ENCODE data around the gene PTPN14. TPM values are rescaled to one million over a fixed set of nuclear protein-coding genes. Genes with fewer than 3 reads are reported as not detected.

Gene PTPN14
- total RNA-seq, 1 experiment from 2014 or later, result 76.4 TPM

DNA sequence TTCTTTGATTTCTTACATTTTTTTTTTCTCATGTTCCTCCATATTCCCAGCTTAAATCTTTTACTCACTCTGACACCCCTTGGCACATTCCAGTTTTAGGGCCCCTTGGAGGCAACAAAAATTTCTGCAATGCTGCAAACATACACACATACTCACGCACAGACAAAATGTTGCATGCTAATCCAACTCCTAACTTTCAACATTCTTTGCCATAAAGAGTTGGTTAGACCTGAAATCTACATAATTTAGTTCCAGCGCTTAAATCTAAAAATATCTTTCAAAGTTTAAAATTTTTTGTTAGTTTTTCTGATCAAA is 103.9 kb downstream of the PTPN14 start:
- Histone ChIP-seq H3K4ac (ENCODE audit: low read depth, low read length) (no peak overlapping the region), H4K20me1 (ENCODE audit: control insufficient read depth, insufficient read depth, insufficient read length) (no peaks in the 10 kb centered on the region), H4K8ac (replicated peaks; ENCODE audit: insufficient read length, low read depth, low read length) (no peak overlapping the region), H3K79me1 (ENCODE audit: insufficient read depth, low read depth, low read length, poor library complexity, severe bottlenecking) (no peaks in the 10 kb centered on the region), H3K4me2 (ENCODE audit: insufficient read depth, insufficient read length, low read length) (peak overlapping the region; percentile 10), H2AK5ac (ENCODE audit: insufficient read length, low read length) (no peak overlapping the region), H3K9ac (ENCODE audit: extremely low read depth, insufficient read length, low read length) (peak overlapping the region; percentile 59), H3K18ac (ENCODE audit: insufficient read length, low read depth, low read length) (no peak overlapping the region), H3K9me3 (ENCODE audit: control insufficient read depth, low read depth, low read length) (no peaks in the 10 kb centered on the region), H3K27me3 (ENCODE audit: insufficient read depth, low read length) (no peaks in the 10 kb centered on the region), H3K79me2 (ENCODE audit: insufficient read depth, low read length) (peaks cover 3% of the 10 kb centered on the region; the same call in 1 of the 2 replicates), H2BK120ac (ENCODE audit: low read depth, low read length, poor library complexity, severe bottlenecking) (no peak overlapping the region), H3K14ac (ENCODE audit: insufficient read depth, low read length) (no peak overlapping the region), H3K4me1 (ENCODE audit: insufficient read depth, low read length) (peaks cover 16% of the 10 kb centered on the region), H2BK15ac (ENCODE audit: low read depth, low read length) (no peak overlapping the region), H3K56ac (ENCODE audit: insufficient read length, low read depth, low read length) (peak overlapping the region; percentile 74), H2AFZ (ENCODE audit: low read length) (no peak overlapping the region), H3T11ph (ENCODE audit: low read length) (peak overlapping the region; percentile 56), H3K23ac (ENCODE audit: insufficient read length, low read depth, low read length) (no peak overlapping the region), H3K23me2 (ENCODE audit: insufficient read length, low read depth, low read length, poor library complexity, severe bottlenecking) (no peaks in the 10 kb centered on the region), H4K5ac (ENCODE audit: insufficient read length, low read depth, low read length) (no peak overlapping the region), H2BK5ac (ENCODE audit: insufficient read length, low read length) (peak overlapping the region; percentile 74), H4K91ac (ENCODE audit: insufficient read length, low read depth, low read length) (no peak overlapping the region), H2BK20ac (ENCODE audit: low read depth, low read length, poor library complexity, severe bottlenecking) (no peak overlapping the region), H3K27ac (ENCODE audit: insufficient read length, low read depth, low read length) (peak overlapping the region; percentile 99), H2BK12ac (ENCODE audit: insufficient read length, low read depth, low read length) (no peak overlapping the region)
- no CpG with 5 or more reads among the region's 2 CpGs for WGBS (ENCODE audit: extremely low coverage, insufficient read length, low lambda C conversion rate)
- H3K4me1 Mint-ChIP-seq, result peaks cover 62 to 74% of the 10 kb centered on the region in 2 experiments
- H3K36me3 Mint-ChIP-seq (ENCODE audit: insufficient read depth in 1 of 3, low read depth in 3 of 3), result peaks cover 3 to 18% (median 5%) of the 10 kb centered on the region in 3 experiments; a peak in 6 of 7 replicates
- peak overlapping the region; percentile 11 to 36; a peak in 2 of 5 replicates for H3K4me3 Mint-ChIP-seq
- TF ChIP-seq, protein P1, sequence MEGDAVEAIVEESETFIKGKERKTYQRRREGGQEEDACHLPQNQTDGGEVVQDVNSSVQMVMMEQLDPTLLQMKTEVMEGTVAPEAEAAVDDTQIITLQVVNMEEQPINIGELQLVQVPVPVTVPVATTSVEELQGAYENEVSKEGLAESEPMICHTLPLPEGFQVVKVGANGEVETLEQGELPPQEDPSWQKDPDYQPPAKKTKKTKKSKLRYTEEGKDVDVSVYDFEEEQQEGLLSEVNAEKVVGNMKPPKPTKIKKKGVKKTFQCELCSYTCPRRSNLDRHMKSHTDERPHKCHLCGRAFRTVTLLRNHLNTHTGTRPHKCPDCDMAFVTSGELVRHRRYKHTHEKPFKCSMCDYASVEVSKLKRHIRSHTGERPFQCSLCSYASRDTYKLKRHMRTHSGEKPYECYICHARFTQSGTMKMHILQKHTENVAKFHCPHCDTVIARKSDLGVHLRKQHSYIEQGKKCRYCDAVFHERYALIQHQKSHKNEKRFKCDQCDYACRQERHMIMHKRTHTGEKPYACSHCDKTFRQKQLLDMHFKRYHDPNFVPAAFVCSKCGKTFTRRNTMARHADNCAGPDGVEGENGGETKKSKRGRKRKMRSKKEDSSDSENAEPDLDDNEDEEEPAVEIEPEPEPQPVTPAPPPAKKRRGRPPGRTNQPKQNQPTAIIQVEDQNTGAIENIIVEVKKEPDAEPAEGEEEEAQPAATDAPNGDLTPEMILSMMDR (conservative IDR thresholded peaks at IDR 0.05), result no peak
- DNase-seq, result no peak
- peaks cover 0 to 3% of the 10 kb centered on the region in 2 experiments; a peak in 2 of 5 replicates for H3K9me3 Mint-ChIP-seq
- H3K27ac Mint-ChIP-seq, result peak overlapping the region; percentile 97 to 98 (median 98)
- H3K27me3 Mint-ChIP-seq (ENCODE audit: low read depth), result no peaks in the 10 kb centered on the region; the same call in 1 of the 2 replicates
